ENCODE measurements around the gene TMC4.

- no peak for TF ChIP-seq EZH2 (IDR thresholded peaks at IDR 0.05; ENCODE audit: borderline replicate concordance)
- TF ChIP-seq, protein P1, sequence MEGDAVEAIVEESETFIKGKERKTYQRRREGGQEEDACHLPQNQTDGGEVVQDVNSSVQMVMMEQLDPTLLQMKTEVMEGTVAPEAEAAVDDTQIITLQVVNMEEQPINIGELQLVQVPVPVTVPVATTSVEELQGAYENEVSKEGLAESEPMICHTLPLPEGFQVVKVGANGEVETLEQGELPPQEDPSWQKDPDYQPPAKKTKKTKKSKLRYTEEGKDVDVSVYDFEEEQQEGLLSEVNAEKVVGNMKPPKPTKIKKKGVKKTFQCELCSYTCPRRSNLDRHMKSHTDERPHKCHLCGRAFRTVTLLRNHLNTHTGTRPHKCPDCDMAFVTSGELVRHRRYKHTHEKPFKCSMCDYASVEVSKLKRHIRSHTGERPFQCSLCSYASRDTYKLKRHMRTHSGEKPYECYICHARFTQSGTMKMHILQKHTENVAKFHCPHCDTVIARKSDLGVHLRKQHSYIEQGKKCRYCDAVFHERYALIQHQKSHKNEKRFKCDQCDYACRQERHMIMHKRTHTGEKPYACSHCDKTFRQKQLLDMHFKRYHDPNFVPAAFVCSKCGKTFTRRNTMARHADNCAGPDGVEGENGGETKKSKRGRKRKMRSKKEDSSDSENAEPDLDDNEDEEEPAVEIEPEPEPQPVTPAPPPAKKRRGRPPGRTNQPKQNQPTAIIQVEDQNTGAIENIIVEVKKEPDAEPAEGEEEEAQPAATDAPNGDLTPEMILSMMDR (IDR thresholded peaks at IDR 0.05; ENCODE audit: poor library complexity): no peak
These were observed 17.0 kb upstream of the TMC4 start for GRCh38 chr19:54189735-54190502.

Measured in hepatocyte (in vitro differentiated cells).